ENCODE measurements around the gene ZNF853.

ZNF853 gene

DNA sequence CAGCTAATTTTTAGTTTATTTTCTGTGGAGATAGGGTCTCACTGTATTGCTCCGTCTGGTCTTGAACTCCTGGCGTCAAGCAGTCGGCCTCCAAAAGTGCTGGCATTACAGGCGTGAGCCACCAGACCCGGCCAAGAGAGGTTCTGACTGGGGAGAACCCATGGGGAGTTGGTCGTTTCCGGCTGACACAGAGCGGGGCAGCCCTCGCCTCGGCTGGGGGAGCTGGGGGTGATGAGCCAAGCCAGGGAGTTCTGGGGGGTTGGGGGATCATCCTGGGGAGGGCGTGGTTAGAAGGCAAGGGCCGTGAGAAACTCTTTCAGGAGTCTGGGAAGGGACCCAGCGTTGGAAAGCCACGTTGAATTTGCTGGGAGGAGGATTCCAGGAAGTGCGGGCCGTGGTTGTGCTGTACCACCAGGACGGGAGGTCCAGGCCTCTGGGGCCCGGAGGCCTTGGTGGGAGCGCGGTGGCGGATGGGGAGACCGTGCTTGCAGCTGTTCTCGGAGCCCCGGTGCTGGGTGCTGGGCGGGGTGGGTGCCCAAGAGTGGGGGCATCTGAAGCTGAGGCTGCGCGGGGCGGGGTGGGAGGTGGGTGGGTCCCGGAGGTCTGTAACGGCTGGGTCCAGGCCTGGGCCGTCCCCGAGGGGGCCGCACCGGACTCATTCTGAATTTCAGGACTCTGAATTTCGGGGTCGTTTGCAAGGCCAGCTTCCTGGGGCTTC, 8.4 kb upstream of the ZNF853 start:
- no peak for TF ChIP-seq POLR2AphosphoS5 (IDR thresholded peaks at IDR 0.05; ENCODE audit: low read depth, low read length)
- no peak for TF ChIP-seq TAF1 (IDR thresholded peaks at IDR 0.05; ENCODE audit: low read depth, low read length)
- no peak for TF ChIP-seq SPI1 (IDR thresholded peaks at IDR 0.05; ENCODE audit: low read depth, low read length)
- TF ChIP-seq PAX5 (IDR thresholded peaks at IDR 0.05; ENCODE audit: insufficient read depth, low read length, severe bottlenecking) = no peak
- TF ChIP-seq POU2F2 (IDR thresholded peaks at IDR 0.05; ENCODE audit: low read depth, low read length) = no peak
- no peak for TF ChIP-seq POLR2A (IDR thresholded peaks at IDR 0.05; ENCODE audit: low read depth, low read length)
- FAIRE-seq = no peak
- no peak for DNase-seq (ENCODE audit: insufficient read length, low spot score)

DNA sequence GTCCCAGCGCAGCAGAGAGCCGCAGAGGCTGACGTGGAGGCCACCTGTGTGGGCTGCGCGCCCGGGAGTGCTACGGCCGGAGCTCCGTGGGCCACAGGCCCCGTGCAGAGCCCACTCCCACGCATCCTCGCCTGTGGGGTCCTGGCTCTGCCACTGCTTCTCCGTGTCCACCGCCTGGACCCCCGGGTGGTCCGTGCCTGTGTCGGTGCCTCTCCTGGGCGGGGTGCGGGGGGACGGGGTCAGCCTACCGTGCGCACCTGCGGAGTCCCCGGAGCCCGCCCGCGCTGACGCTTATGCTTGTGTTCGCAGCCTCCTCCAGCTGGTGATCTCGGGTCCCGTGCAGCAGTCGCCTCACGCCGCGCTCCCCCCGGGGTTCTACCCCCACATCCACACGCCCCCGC, 7.8 kb upstream of the ZNF853 start:
- TF ChIP-seq TAF1 (IDR thresholded peaks at IDR 0.05; ENCODE audit: low read depth, low read length) = no peak
- TF ChIP-seq POLR2AphosphoS5 (IDR thresholded peaks at IDR 0.05; ENCODE audit: low read depth, low read length) = no peak
- TF ChIP-seq POLR2A (IDR thresholded peaks at IDR 0.05; ENCODE audit: low read depth, low read length) = no peak
- no peak for TF ChIP-seq PAX5 (IDR thresholded peaks at IDR 0.05; ENCODE audit: insufficient read depth, low read length, severe bottlenecking)
- no peak for TF ChIP-seq POU2F2 (IDR thresholded peaks at IDR 0.05; ENCODE audit: low read depth, low read length)
- TF ChIP-seq SPI1 (IDR thresholded peaks at IDR 0.05; ENCODE audit: low read depth, low read length) = no peak
- FAIRE-seq = no peak
- no peak for DNase-seq (ENCODE audit: insufficient read length, low spot score)

DNA sequence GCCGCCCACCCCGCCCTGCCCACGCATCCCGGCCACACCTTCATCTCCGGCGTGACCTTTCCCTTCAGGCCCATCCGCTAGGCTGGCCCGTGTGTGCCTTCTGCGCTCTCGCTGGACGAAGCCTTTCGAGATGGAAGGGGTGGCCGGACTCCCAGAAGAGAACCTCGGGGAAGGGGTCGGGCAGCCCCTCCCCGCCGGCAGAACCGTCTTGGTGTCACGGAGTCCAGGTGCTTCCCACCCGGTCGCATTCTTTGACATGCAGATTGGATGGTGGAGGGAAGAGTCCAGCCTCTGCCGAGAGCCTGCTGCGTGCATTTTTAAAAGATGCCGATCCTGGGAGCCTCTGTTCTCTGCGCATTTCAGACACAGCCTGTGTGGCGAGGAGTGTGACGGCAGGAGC, 7.3 kb upstream of the ZNF853 start:
- DNase-seq (ENCODE audit: insufficient read length, low spot score) = no peak
- no peak for FAIRE-seq
- no peak for TF ChIP-seq POU2F2 (IDR thresholded peaks at IDR 0.05; ENCODE audit: low read depth, low read length)
- no peak for TF ChIP-seq TAF1 (IDR thresholded peaks at IDR 0.05; ENCODE audit: low read depth, low read length)
- TF ChIP-seq POLR2A (IDR thresholded peaks at IDR 0.05; ENCODE audit: low read depth, low read length) = no peak
- no peak for TF ChIP-seq SPI1 (IDR thresholded peaks at IDR 0.05; ENCODE audit: low read depth, low read length)
- TF ChIP-seq POLR2AphosphoS5 (IDR thresholded peaks at IDR 0.05; ENCODE audit: low read depth, low read length) = no peak
- no peak for TF ChIP-seq PAX5 (IDR thresholded peaks at IDR 0.05; ENCODE audit: insufficient read depth, low read length, severe bottlenecking)

DNA sequence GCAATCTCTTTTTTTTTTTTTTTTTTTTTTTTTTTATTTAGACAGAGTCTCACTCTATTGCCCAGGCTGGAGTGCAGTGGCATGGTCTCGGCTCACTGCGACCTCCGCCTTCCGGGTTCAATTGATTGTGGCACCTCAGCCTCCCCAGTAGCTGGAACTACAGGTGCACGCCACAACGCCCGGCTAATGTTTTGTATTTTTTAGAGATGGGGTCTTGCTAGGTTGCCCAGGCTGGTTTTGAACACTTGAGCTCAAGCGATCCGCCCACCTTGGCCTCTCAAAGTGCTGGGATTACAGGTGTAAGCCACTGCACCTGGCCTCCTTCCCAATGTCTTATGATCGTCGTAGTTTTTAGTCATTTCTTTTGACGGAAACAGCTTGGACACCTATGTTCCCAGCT, 6.6 kb upstream of the ZNF853 start:
- DNase-seq (ENCODE audit: insufficient read length, low spot score) (no peak), FAIRE-seq (no peak)
- TF ChIP-seq POLR2A (IDR thresholded peaks at IDR 0.05; ENCODE audit: low read depth, low read length) (no peak), SPI1 (IDR thresholded peaks at IDR 0.05; ENCODE audit: low read depth, low read length) (no peak)

DNA sequence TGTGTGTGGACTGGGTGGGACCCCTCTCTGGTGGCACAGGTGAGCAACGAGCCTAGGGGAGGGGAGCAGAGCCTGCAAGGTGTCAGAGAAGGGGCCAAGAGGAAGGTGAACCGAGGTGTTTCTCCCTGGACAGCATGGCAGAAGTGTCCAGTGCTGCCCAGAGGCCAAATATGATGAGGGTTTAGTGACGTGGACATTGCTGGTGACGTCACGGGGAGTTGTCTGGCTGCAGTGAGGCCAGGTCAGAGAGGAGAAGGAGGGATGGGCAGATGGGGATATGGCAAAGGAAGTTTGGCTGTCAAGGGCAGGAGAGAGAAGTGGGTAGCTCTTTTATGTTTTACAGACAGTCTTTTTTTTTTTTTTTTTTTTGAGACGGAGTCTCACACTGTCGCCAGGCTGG, 2.6 kb upstream of the ZNF853 start:
- no peak for DNase-seq (ENCODE audit: insufficient read length, low spot score)
- FAIRE-seq = no peak

DNA sequence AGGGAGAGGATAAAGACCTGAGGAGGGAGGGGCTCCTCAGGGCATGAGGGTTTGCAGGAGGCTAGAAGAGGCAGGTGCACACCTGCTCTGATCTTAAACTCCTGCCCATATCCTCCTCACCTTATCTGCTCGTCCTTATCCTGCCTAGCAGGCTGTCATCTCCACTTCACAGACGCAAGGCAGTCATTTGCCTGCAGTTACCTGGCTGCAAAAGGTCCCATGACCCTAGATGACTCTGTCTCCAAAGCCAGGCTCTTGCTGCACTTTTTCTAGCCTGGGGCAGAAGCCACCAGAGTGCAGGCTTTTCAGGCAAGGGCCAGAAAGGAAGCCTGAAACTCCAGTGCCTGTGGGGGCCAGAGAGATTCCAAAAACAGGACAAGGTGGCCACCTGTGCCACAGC, 1.7 kb upstream of the ZNF853 start:
- DNase-seq (ENCODE audit: insufficient read length, low spot score) (no peak), FAIRE-seq (no peak)

More for the DNA sequence above, 2.6 kb upstream of the ZNF853 start:
- no peak for TF ChIP-seq POLR2A (IDR thresholded peaks at IDR 0.05; ENCODE audit: low read depth, low read length)
- no peak for TF ChIP-seq SPI1 (IDR thresholded peaks at IDR 0.05; ENCODE audit: low read depth, low read length)
- TF ChIP-seq TAF1 (IDR thresholded peaks at IDR 0.05; ENCODE audit: low read depth, low read length) = no peak
- TF ChIP-seq POU2F2 (IDR thresholded peaks at IDR 0.05; ENCODE audit: low read depth, low read length) = no peak
- no peak for TF ChIP-seq POLR2AphosphoS5 (IDR thresholded peaks at IDR 0.05; ENCODE audit: low read depth, low read length)
- TF ChIP-seq PAX5 (IDR thresholded peaks at IDR 0.05; ENCODE audit: insufficient read depth, low read length, severe bottlenecking) = no peak

DNA sequence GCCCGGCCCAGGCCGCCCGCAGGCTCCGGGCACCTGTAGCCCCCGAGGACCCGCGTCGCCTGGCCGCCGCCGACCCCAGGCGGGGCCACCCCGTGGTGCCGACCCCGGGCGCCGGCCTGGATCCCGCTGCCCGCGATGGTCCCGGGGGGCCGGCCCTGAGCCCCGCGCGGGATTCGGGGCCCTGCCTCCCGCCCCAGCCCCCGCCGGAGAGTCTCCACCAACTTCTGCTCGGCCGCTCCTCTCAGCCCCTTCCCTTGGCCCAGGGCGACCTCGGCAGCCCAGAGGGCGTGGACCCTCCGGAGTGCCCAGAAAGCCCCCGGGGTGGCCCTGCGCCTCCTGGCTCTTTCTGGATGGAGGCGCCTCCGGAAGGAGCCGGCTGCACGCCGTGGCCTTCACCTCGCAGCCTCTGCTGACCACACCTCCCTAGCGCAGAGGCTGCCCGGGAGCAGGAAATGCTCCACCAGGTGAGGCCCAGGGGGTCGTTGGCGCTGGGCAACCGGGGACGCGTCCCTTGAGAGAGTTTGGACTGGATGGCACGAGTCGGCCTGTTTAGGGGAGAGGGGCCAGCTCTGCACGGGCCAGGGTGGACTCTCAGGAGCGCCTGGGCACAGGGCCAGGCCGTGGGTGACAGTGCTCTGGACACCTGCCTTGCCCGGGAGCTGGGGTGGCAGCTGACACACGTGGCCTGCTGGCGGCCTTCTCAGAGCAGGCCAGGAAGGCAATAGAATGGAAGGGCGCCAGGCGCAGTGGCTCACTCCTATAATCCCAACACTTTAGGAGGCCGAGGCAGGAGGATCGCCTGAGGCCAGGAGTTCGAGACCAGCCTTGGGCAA, 529 bp downstream of the ZNF853 start:
- no peak for FAIRE-seq
- no peak for DNase-seq (ENCODE audit: insufficient read length, low spot score)
- no peak for TF ChIP-seq TAF1 (IDR thresholded peaks at IDR 0.05; ENCODE audit: low read depth, low read length)
- TF ChIP-seq POU2F2 (IDR thresholded peaks at IDR 0.05; ENCODE audit: low read depth, low read length) = no peak
- TF ChIP-seq PAX5 (IDR thresholded peaks at IDR 0.05; ENCODE audit: insufficient read depth, low read length, severe bottlenecking) = no peak
- no peak for TF ChIP-seq SPI1 (IDR thresholded peaks at IDR 0.05; ENCODE audit: low read depth, low read length)
- no peak for TF ChIP-seq POLR2A (IDR thresholded peaks at IDR 0.05; ENCODE audit: low read depth, low read length)
- TF ChIP-seq POLR2AphosphoS5 (IDR thresholded peaks at IDR 0.05; ENCODE audit: low read depth, low read length) = no peak

More for the DNA sequence above, 1.7 kb upstream of the ZNF853 start:
- no peak for TF ChIP-seq POLR2A (IDR thresholded peaks at IDR 0.05; ENCODE audit: low read depth, low read length)
- no peak for TF ChIP-seq TAF1 (IDR thresholded peaks at IDR 0.05; ENCODE audit: low read depth, low read length)
- no peak for TF ChIP-seq POLR2AphosphoS5 (IDR thresholded peaks at IDR 0.05; ENCODE audit: low read depth, low read length)
- no peak for TF ChIP-seq SPI1 (IDR thresholded peaks at IDR 0.05; ENCODE audit: low read depth, low read length)
- no peak for TF ChIP-seq PAX5 (IDR thresholded peaks at IDR 0.05; ENCODE audit: insufficient read depth, low read length, severe bottlenecking)
- no peak for TF ChIP-seq POU2F2 (IDR thresholded peaks at IDR 0.05; ENCODE audit: low read depth, low read length)

DNA sequence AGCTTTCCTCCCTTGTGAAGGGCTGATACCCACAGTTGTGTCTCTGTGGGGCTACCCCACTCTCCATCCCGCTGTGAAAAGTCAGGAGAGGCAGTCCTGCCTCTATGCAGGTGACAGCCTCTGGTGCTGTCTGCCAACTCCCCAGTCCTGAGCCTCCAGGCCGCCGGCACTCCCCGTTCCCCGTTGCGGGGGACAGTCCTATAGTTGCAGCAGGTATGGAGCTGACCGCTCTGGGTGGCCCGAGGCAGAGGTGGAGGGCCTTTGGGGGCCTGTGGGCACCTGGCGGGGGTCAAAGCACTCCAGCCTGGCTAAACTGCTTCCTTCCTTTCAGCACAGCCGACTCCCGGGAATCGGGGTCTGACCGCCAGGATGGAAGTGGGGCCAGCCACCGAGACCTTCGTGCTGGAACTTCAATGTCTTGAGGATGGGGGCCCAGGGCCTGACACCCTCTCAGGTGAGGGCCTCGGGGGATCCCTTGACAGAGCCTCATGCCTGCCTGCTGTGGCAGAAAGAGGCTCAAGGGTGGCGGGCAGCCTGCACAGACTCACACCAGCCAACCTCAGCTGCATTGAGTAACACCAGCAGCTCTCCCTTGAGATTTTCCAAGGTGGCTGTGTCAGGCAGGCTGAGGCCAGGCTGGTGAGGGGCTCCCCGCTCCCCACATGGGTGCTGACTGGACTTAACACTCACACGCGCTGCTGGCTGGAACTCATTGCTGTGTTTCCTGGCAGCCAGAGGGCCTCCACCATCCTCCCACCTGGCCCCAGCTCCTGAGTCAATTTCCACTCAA, 1.6 kb downstream of the ZNF853 start:
- FAIRE-seq = no peak
- no peak for DNase-seq (ENCODE audit: insufficient read length, low spot score)
- TF ChIP-seq PAX5 (IDR thresholded peaks at IDR 0.05; ENCODE audit: insufficient read depth, low read length, severe bottlenecking) (no peak), POLR2AphosphoS5 (IDR thresholded peaks at IDR 0.05; ENCODE audit: low read depth, low read length) (no peak), SPI1 (IDR thresholded peaks at IDR 0.05; ENCODE audit: low read depth, low read length) (no peak), POLR2A (IDR thresholded peaks at IDR 0.05; ENCODE audit: low read depth, low read length) (no peak), POU2F2 (IDR thresholded peaks at IDR 0.05; ENCODE audit: low read depth, low read length) (no peak), TAF1 (IDR thresholded peaks at IDR 0.05; ENCODE audit: low read depth, low read length) (no peak)

DNA sequence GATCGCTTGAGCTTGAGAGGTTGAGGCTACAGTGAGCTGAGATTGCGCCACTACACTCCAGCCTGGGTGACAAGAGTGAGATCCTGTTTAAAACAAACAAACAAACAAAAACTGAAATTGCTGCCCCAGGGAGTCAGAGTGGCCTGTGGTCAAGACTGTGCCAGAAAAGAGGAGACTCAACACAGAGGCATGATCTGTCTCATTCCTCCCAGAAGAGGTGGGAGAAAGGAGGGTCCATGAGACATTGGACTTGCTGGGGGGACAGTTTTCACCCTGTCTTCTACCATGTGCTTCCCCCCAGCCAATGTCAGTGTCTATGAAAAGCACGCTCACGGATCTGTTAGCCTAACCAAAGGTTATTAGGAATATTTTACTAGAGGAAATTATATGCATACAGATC, 3.2 kb downstream of the ZNF853 start:
- no peak for DNase-seq (ENCODE audit: insufficient read length, low spot score)
- FAIRE-seq = no peak
- TF ChIP-seq SPI1 (IDR thresholded peaks at IDR 0.05; ENCODE audit: low read depth, low read length) (no peak), TAF1 (IDR thresholded peaks at IDR 0.05; ENCODE audit: low read depth, low read length) (no peak), POLR2A (IDR thresholded peaks at IDR 0.05; ENCODE audit: low read depth, low read length) (no peak), POU2F2 (IDR thresholded peaks at IDR 0.05; ENCODE audit: low read depth, low read length) (no peak), POLR2AphosphoS5 (IDR thresholded peaks at IDR 0.05; ENCODE audit: low read depth, low read length) (no peak), PAX5 (IDR thresholded peaks at IDR 0.05; ENCODE audit: insufficient read depth, low read length, severe bottlenecking) (no peak)

Data from GM12891 (cell line).